SU-DHL-6 (cell line): Measurements from ENCODE around the gene MC5R.

Experiments used
- CTCF ChIP-seq: fragments of 200-600 bp; sonication (generic); IDR thresholded peaks from one replicate; pipeline ENCODE4 v1.5.1; 2017; ENCODE audit warnings: antibody characterized with exemption, mild to moderate bottlenecking, low read length, moderate library complexity; ENCODE audit not compliant: insufficient read depth, poor library complexity, severe bottlenecking
- EZH2phosphoT487 ChIP-seq: fragments of 200-600 bp; sonication (generic), shearing (Covaris generic); conservative IDR thresholded peaks from 2 replicates; pipeline ENCODE4 v1.6.1; 2018; ENCODE audit warnings: mild to moderate bottlenecking, antibody characterized with exemption, low read length, moderate library complexity, mixed read lengths

GRCh38 chr18:13793819-13794218 is 30.1 kb upstream of the MC5R start:
- TF ChIP-seq CTCF (no peak), EZH2phosphoT487 (no peak)
